CD4-positive, alpha-beta T cell (primary cell): ENCODE data around the gene TNRC6B. TPM values are rescaled to one million over a fixed set of nuclear protein-coding genes. Genes with fewer than 3 reads are reported as not detected.
A peak's percentile ranks its signal among the peaks of the same experiment; 100 is the strongest.

Experiments
- ATAC-seq: fragments of 200-7000 bp; cut with Tn5 transposase; one replicate; pipeline ENCODE4 v1.10.0; 2022; ENCODE audit warnings: mild to moderate bottlenecking; ENCODE audit not compliant: poor library complexity
- CTCF ChIA-PET: fragments of 350-600 bp; sonication (Branson Sonifier 250); formaldehyde crosslinking; loops from one replicate; lab custom pipeline; 2021; ENCODE audit warnings: antibody characterized with exemption, inconsistent platforms; lab: Charles Lee
- POLR2A ChIA-PET: fragments of 350-600 bp; sonication (Branson Sonifier 250); formaldehyde crosslinking; loops from one replicate; lab custom pipeline; 2021; ENCODE audit warnings: antibody characterized with exemption, inconsistent platforms; lab: Charles Lee
- DNase-seq, 14 experiments: peaks; one replicate each; pipeline ENCODE4 v3.0.0-alpha.2; 2013 to 2020; ENCODE audit warnings: mixed read lengths in 2 of 14
- H3K27ac ChIP-seq, 2 donors: one replicate each; pipeline versions ENCODE4 v1.5.1 to v1.7.0; 2013; ENCODE audit warnings: low read length in 2 of 2, low read depth in 1 of 2, mild to moderate bottlenecking in 1 of 2
- H3K27me3 ChIP-seq, 2 experiments: 1 replicate in 1 of 2; 2 replicates in 1 of 2; pipeline versions ENCODE4 v1.6.1 to v1.7.0; 2013; ENCODE audit warnings: low read length in 2 of 2, control low read depth in 1 of 2, mild to moderate bottlenecking in 1 of 2, moderate library complexity in 1 of 2; ENCODE audit not compliant: insufficient read depth in 2 of 2, control insufficient read depth in 1 of 2
- H3K36me3 ChIP-seq: one replicate; pipeline ENCODE4 v1.6.1; 2013; ENCODE audit warnings: low read length, control low read depth; ENCODE audit not compliant: insufficient read depth
- H3K4me1 ChIP-seq: one replicate; pipeline ENCODE4 v1.6.1; 2013; ENCODE audit warnings: low read length, control low read depth; ENCODE audit not compliant: insufficient read depth
- H3K4me3 ChIP-seq: one replicate; pipeline ENCODE4 v1.5.1; 2013; ENCODE audit warnings: mild to moderate bottlenecking, low read length, moderate library complexity
- H3K9me3 ChIP-seq, 2 experiments: 1 replicate in 1 of 2; 2 replicates in 1 of 2; pipeline versions ENCODE4 v1.6.1 to v1.7.0; 2013; ENCODE audit warnings: low read length in 2 of 2, mild to moderate bottlenecking in 2 of 2, control low read depth in 1 of 2, moderate library complexity in 1 of 2; ENCODE audit not compliant: control insufficient read depth in 1 of 2, insufficient read depth in 1 of 2
- H3K27ac Mint-ChIP-seq: one replicate; pipeline ENCODE4 v1.8.0; 2020; ENCODE audit warnings: mixed read lengths
- H3K27me3 Mint-ChIP-seq: one replicate; pipeline ENCODE4 v1.8.0; 2021; ENCODE audit warnings: mixed read lengths
- H3K36me3 Mint-ChIP-seq: one replicate; pipeline ENCODE4 v1.8.0; 2021; ENCODE audit warnings: low read depth, mixed read lengths
- H3K4me1 Mint-ChIP-seq: one replicate; pipeline ENCODE4 v1.8.0; 2021; ENCODE audit warnings: low read depth, mixed read lengths
- H3K4me3 Mint-ChIP-seq: one replicate; pipeline ENCODE4 v1.8.0; 2020; ENCODE audit warnings: mild to moderate bottlenecking, mixed read lengths
- H3K9me3 Mint-ChIP-seq: one replicate; pipeline ENCODE4 v1.8.0; 2020; ENCODE audit warnings: mixed read lengths
- intact Hi-C, 2 experiments: fragments of 100-400 bp; cut with DNase I in 1 of 2; cut with micrococcal nuclease in 1 of 2; formaldehyde crosslinking; loops; one replicate each; pipeline versions ENCODE4 v1.15.1 to v1.9.0; 2023 to 2025; cut with DNase I, micrococcal nuclease
- total RNA-seq, 174 experiments: library from RNA in 2 of 174; stranded (reverse) in 2 of 174; gene quantifications; one replicate each; pipeline ENCODE4 v1.2.3 and lab custom pipeline; 2021 to 2026
- TF ChIP-seq, protein P1 (sequence below): fragments of 200-600 bp; IDR thresholded peaks from one replicate; pipeline ENCODE4 v1.8.0; 2022; ENCODE audit warnings: antibody characterized with exemption, mild to moderate bottlenecking

The TNRC6B gene
- total RNA-seq, 2 experiments from 2014 or later: 110 to 111 TPM

DNA sequence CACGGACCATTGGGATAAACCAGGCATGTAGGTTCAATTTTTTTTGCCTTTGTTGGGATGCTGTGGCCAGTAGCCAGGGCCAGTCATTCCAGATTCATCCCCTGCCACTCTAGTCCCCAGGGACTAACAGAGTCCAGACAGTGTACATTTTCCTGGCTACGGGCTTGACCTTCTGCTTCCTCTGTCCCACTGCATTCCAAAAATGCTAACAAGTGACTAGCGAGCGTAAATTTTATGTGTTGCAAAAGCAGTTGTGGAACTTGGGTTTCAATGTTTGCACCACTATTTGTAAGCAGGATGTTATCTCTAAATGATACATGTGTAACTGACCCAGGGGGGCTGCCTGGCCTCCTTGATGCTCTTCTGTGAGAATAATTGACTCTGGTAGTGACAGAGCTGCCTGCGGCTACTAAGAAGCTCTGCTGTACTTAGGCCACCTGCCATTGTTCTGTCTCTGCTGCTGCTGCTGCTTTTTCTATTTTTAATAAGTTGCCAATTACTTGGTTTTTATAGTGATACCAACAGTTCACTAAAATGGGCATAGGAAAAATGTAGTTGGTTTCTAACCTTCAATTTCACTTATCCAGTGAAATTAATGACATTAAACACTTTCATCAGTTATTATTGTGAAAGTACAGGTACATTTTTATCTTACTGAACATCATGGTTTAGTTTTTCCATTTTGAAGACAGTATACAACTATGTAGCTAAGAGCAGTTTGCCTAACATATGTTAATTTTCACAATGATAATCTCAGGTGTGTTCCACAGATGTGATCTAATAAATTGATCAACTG, 26.8 kb downstream of the TNRC6B start:
- Mint-ChIP-seq H3K4me3 (peak overlapping the region; percentile 57), H3K36me3 (peaks cover 6% of the 10 kb centered on the region), H3K27ac (peak overlapping the region; percentile 91), H3K9me3 (no peaks in the 10 kb centered on the region), H3K4me1 (peaks cover 86% of the 10 kb centered on the region), H3K27me3 (no peaks in the 10 kb centered on the region)
- ChIA-PET CTCF (no interaction called here), POLR2A (interaction anchor here (0.6 kb wide), 1 partner anchor 39 kb away, joined by 3 read pairs; no protein-coding TSS in a partner anchor)
- H3K27me3 ChIP-seq: no peaks in the 10 kb centered on the region
- no peaks in the 10 kb centered on the region for H3K9me3 ChIP-seq
- no peak for ATAC-seq
- no peak overlapping the region for H3K4me3 ChIP-seq
- no peak for DNase-seq
- no peak overlapping the region for H3K27ac ChIP-seq
- peaks cover 32% of the 10 kb centered on the region for H3K4me1 ChIP-seq
- intact Hi-C loops: loop anchor here in 1 of 2 experiments (2.0 to 5.0 kb wide), 3 partner anchors 20 to 1083 kb away; partner anchors contain the start of gene RANGAP1
- TF ChIP-seq, protein P1, sequence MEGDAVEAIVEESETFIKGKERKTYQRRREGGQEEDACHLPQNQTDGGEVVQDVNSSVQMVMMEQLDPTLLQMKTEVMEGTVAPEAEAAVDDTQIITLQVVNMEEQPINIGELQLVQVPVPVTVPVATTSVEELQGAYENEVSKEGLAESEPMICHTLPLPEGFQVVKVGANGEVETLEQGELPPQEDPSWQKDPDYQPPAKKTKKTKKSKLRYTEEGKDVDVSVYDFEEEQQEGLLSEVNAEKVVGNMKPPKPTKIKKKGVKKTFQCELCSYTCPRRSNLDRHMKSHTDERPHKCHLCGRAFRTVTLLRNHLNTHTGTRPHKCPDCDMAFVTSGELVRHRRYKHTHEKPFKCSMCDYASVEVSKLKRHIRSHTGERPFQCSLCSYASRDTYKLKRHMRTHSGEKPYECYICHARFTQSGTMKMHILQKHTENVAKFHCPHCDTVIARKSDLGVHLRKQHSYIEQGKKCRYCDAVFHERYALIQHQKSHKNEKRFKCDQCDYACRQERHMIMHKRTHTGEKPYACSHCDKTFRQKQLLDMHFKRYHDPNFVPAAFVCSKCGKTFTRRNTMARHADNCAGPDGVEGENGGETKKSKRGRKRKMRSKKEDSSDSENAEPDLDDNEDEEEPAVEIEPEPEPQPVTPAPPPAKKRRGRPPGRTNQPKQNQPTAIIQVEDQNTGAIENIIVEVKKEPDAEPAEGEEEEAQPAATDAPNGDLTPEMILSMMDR: no peak
- peaks cover 14% of the 10 kb centered on the region for H3K36me3 ChIP-seq

DNA sequence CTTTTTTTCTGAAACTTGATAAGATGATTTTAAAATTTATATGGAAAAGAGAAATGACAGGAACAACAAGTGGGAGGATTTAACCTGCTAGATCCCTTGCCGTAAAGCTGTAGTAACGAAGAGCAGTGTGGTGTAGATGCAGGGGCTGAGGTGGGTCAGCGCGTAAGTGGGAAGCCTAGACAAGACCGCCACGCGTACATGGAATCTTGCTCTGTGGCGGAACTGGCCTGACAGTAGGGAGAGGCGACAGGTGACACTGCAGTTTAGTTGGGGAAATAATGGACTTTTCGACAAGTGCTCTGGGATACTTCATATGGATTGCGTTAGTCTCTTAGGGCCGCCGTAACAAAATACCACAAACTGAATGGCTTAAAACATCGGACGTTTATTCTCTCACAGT, 28.8 kb downstream of the TNRC6B start:
- H3K9me3 Mint-ChIP-seq: no peaks in the 10 kb centered on the region
- intact Hi-C loops: no loop called here
- Histone ChIP-seq H3K36me3 (peaks cover 11% of the 10 kb centered on the region), H3K27me3 (no peaks in the 10 kb centered on the region), H3K4me1 (peaks cover 42% of the 10 kb centered on the region), H3K9me3 (no peaks in the 10 kb centered on the region), H3K4me3 (no peak overlapping the region), H3K27ac (no peak overlapping the region)
- H3K4me1 Mint-ChIP-seq: peaks cover 92% of the 10 kb centered on the region
- ChIA-PET POLR2A (interaction anchor here (0.7 to 1.4 kb wide), 3 partner anchors 9 to 162 kb away, joined by 3 to 4 read pairs (median 3); no protein-coding TSS in a partner anchor), CTCF (no interaction called here)
- DNase-seq (no peak), ATAC-seq (no peak)
- H3K36me3 Mint-ChIP-seq: peaks cover 6% of the 10 kb centered on the region
- no peaks in the 10 kb centered on the region for H3K27me3 Mint-ChIP-seq
- H3K4me3 Mint-ChIP-seq: no peak overlapping the region
- TF ChIP-seq, protein P1: no peak
- peak overlapping the region; percentile 63 for H3K27ac Mint-ChIP-seq

DNA sequence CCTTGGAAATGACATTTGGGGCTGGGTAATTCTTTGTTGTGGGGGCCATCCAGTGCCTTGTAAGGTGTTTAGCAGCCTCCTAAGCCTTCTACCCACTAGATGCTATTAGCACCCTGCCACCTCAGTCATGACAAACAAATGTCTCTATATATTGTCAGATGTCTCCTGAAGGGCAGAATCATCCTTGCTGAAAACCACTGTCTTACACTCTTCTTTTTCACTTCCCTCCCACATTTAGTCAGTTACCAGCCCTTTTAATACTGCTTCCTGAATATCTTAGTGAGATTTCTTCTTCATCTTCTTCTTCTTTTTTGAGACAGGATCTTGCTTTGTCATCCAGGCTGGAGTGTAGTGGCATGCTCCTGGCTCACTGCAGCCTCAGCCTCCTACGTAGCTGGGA, 33.1 kb downstream of the TNRC6B start:
- ATAC-seq: peak; percentile 37
- H3K36me3 ChIP-seq: peaks cover 2% of the 10 kb centered on the region
- Mint-ChIP-seq H3K9me3 (no peaks in the 10 kb centered on the region), H3K4me1 (peaks cover 87% of the 10 kb centered on the region), H3K4me3 (peak overlapping the region; percentile 1), H3K36me3 (peaks cover 7% of the 10 kb centered on the region), H3K27me3 (no peaks in the 10 kb centered on the region), H3K27ac (peak overlapping the region; percentile 94)
- no peaks in the 10 kb centered on the region for H3K9me3 ChIP-seq
- ChIA-PET CTCF (interaction anchor here (1.9 kb wide), 1 partner anchor 22 kb away, joined by 4 read pairs; no protein-coding TSS in a partner anchor), POLR2A (no interaction called here)
- H3K27ac ChIP-seq: no peak overlapping the region
- no peak overlapping the region for H3K4me3 ChIP-seq
- TF ChIP-seq, protein P1: no peak
- DNase-seq: peak in 2 of 14 experiments; percentile 27 to 31
- intact Hi-C loops: no loop called here
- H3K27me3 ChIP-seq: no peaks in the 10 kb centered on the region
- H3K4me1 ChIP-seq: peaks cover 56% of the 10 kb centered on the region
